Measurements from ENCODE around the gene OLFM1.
"Not testable (repeated sequence)": the region's sequence is repeated elsewhere in the genome, so short reads cannot be mapped to it uniquely, and the experiment has no call there.

The OLFM1 gene

GRCh38 chr9:135162599-135162998 is 75.1 kb downstream of the OLFM1 start:
- H3K36me3 ChIP-seq (ENCODE audit: control insufficient read depth in 1 of 2, insufficient read depth in 2 of 2, low read length in 2 of 2); H3K4me1 ChIP-seq (ENCODE audit: control insufficient read depth in 1 of 2, insufficient read depth in 2 of 2, low read length in 2 of 2); H3K27ac ChIP-seq (ENCODE audit: low read depth, low read length); H3K4me3 ChIP-seq (ENCODE audit: low read depth in 1 of 2, low read length in 2 of 2); H3K27me3 ChIP-seq (ENCODE audit: control insufficient read depth in 1 of 2, insufficient read depth in 2 of 2, low read length in 2 of 2); H3K9ac ChIP-seq (ENCODE audit: low read depth in 1 of 2, low read length in 2 of 2); H3K9me3 ChIP-seq (ENCODE audit: control insufficient read depth in 1 of 2, low read length in 2 of 2): not testable (repeated sequence)

- Histone ChIP-seq H3K27me3 (ENCODE audit: control insufficient read depth in 1 of 2, insufficient read depth in 2 of 2, low read length in 2 of 2) (no peaks in the 10 kb centered on the region), H3K9ac (ENCODE audit: low read depth in 1 of 2, low read length in 2 of 2) (no peak overlapping the region), H3K9me3 (ENCODE audit: control insufficient read depth in 1 of 2, low read length in 2 of 2) (no peaks in the 10 kb centered on the region), H3K36me3 (ENCODE audit: control insufficient read depth in 1 of 2, insufficient read depth in 2 of 2, low read length in 2 of 2) (no peaks in the 10 kb centered on the region), H3K4me3 (ENCODE audit: low read depth in 1 of 2, low read length in 2 of 2) (no peak overlapping the region), H3K27ac (ENCODE audit: low read depth, low read length) (no peak overlapping the region), H3K4me1 (ENCODE audit: control insufficient read depth in 1 of 2, insufficient read depth in 2 of 2, low read length in 2 of 2) (no peaks in the 10 kb centered on the region)
Measured at GRCh38 chr9:135163023-135163780, 75.7 kb downstream of the OLFM1 start.

GRCh38 chr9:135164036-135164435 is 76.6 kb downstream of the OLFM1 start:
- Histone ChIP-seq H3K36me3 (ENCODE audit: control insufficient read depth in 1 of 2, insufficient read depth in 2 of 2, low read length in 2 of 2) (no peaks in the 10 kb centered on the region), H3K27me3 (ENCODE audit: control insufficient read depth in 1 of 2, insufficient read depth in 2 of 2, low read length in 2 of 2) (no peaks in the 10 kb centered on the region), H3K4me1 (ENCODE audit: control insufficient read depth in 1 of 2, insufficient read depth in 2 of 2, low read length in 2 of 2) (no peaks in the 10 kb centered on the region), H3K27ac (ENCODE audit: low read depth, low read length) (no peak overlapping the region), H3K4me3 (ENCODE audit: low read depth in 1 of 2, low read length in 2 of 2) (no peak overlapping the region), H3K9ac (ENCODE audit: low read depth in 1 of 2, low read length in 2 of 2) (no peak overlapping the region), H3K9me3 (ENCODE audit: control insufficient read depth in 1 of 2, low read length in 2 of 2) (no peaks in the 10 kb centered on the region)

- H3K27me3 ChIP-seq (ENCODE audit: control insufficient read depth in 1 of 2, insufficient read depth in 2 of 2, low read length in 2 of 2), result no peaks in the 10 kb centered on the region
- H3K4me3 ChIP-seq (ENCODE audit: low read depth in 1 of 2, low read length in 2 of 2), result no peak overlapping the region
- no peaks in the 10 kb centered on the region for H3K9me3 ChIP-seq (ENCODE audit: control insufficient read depth in 1 of 2, low read length in 2 of 2)
- H3K27ac ChIP-seq (ENCODE audit: low read depth, low read length), result no peak overlapping the region
- H3K36me3 ChIP-seq (ENCODE audit: control insufficient read depth in 1 of 2, insufficient read depth in 2 of 2, low read length in 2 of 2), result no peaks in the 10 kb centered on the region
- H3K9ac ChIP-seq (ENCODE audit: low read depth in 1 of 2, low read length in 2 of 2), result no peak overlapping the region
- H3K4me1 ChIP-seq (ENCODE audit: control insufficient read depth in 1 of 2, insufficient read depth in 2 of 2, low read length in 2 of 2), result no peaks in the 10 kb centered on the region
Measured at GRCh38 chr9:135165003-135165711, 77.7 kb downstream of the OLFM1 start.

GRCh38 chr9:135165756-135166519 is 78.5 kb downstream of the OLFM1 start:
- H3K27ac ChIP-seq (ENCODE audit: low read depth, low read length), result no peak overlapping the region

GRCh38 chr9:135166565-135166964 is 79.1 kb downstream of the OLFM1 start:
- Histone ChIP-seq H3K9ac (ENCODE audit: low read depth in 1 of 2, low read length in 2 of 2) (no peak overlapping the region), H3K36me3 (ENCODE audit: control insufficient read depth in 1 of 2, insufficient read depth in 2 of 2, low read length in 2 of 2) (no peaks in the 10 kb centered on the region), H3K9me3 (ENCODE audit: control insufficient read depth in 1 of 2, low read length in 2 of 2) (no peaks in the 10 kb centered on the region), H3K27me3 (ENCODE audit: control insufficient read depth in 1 of 2, insufficient read depth in 2 of 2, low read length in 2 of 2) (no peaks in the 10 kb centered on the region), H3K4me3 (ENCODE audit: low read depth in 1 of 2, low read length in 2 of 2) (no peak overlapping the region), H3K4me1 (ENCODE audit: control insufficient read depth in 1 of 2, insufficient read depth in 2 of 2, low read length in 2 of 2) (no peaks in the 10 kb centered on the region), H3K27ac (ENCODE audit: low read depth, low read length) (no peak overlapping the region)

More at GRCh38 chr9:135165756-135166519, 78.5 kb downstream of the OLFM1 start:
- Histone ChIP-seq H3K4me1 (ENCODE audit: control insufficient read depth in 1 of 2, insufficient read depth in 2 of 2, low read length in 2 of 2) (no peaks in the 10 kb centered on the region), H3K36me3 (ENCODE audit: control insufficient read depth in 1 of 2, insufficient read depth in 2 of 2, low read length in 2 of 2) (no peaks in the 10 kb centered on the region), H3K9me3 (ENCODE audit: control insufficient read depth in 1 of 2, low read length in 2 of 2) (no peaks in the 10 kb centered on the region), H3K27me3 (ENCODE audit: control insufficient read depth in 1 of 2, insufficient read depth in 2 of 2, low read length in 2 of 2) (no peaks in the 10 kb centered on the region), H3K9ac (ENCODE audit: low read depth in 1 of 2, low read length in 2 of 2) (no peak overlapping the region), H3K4me3 (ENCODE audit: low read depth in 1 of 2, low read length in 2 of 2) (no peak overlapping the region)

- no peaks in the 10 kb centered on the region for H3K27me3 ChIP-seq (ENCODE audit: control insufficient read depth in 1 of 2, insufficient read depth in 2 of 2, low read length in 2 of 2)
Measured at GRCh38 chr9:135167356-135167755, 79.9 kb downstream of the OLFM1 start.

GRCh38 chr9:135167849-135168655 is 80.6 kb downstream of the OLFM1 start:
- no peaks in the 10 kb centered on the region for H3K4me1 ChIP-seq (ENCODE audit: control insufficient read depth in 1 of 2, insufficient read depth in 2 of 2, low read length in 2 of 2)
- H3K4me3 ChIP-seq (ENCODE audit: low read depth in 1 of 2, low read length in 2 of 2), result no peak overlapping the region
- H3K27ac ChIP-seq (ENCODE audit: low read depth, low read length), result no peak overlapping the region
- H3K9me3 ChIP-seq (ENCODE audit: control insufficient read depth in 1 of 2, low read length in 2 of 2), result no peaks in the 10 kb centered on the region
- no peaks in the 10 kb centered on the region for H3K27me3 ChIP-seq (ENCODE audit: control insufficient read depth in 1 of 2, insufficient read depth in 2 of 2, low read length in 2 of 2)
- no peaks in the 10 kb centered on the region for H3K36me3 ChIP-seq (ENCODE audit: control insufficient read depth in 1 of 2, insufficient read depth in 2 of 2, low read length in 2 of 2)
- no peak overlapping the region for H3K9ac ChIP-seq (ENCODE audit: low read depth in 1 of 2, low read length in 2 of 2)

More at GRCh38 chr9:135167356-135167755, 79.9 kb downstream of the OLFM1 start:
- H3K4me3 ChIP-seq (ENCODE audit: low read depth in 1 of 2, low read length in 2 of 2), result no peak overlapping the region
- H3K27ac ChIP-seq (ENCODE audit: low read depth, low read length), result no peak overlapping the region
- H3K9me3 ChIP-seq (ENCODE audit: control insufficient read depth in 1 of 2, low read length in 2 of 2), result no peaks in the 10 kb centered on the region
- H3K9ac ChIP-seq (ENCODE audit: low read depth in 1 of 2, low read length in 2 of 2), result no peak overlapping the region
- no peaks in the 10 kb centered on the region for H3K36me3 ChIP-seq (ENCODE audit: control insufficient read depth in 1 of 2, insufficient read depth in 2 of 2, low read length in 2 of 2)
- no peaks in the 10 kb centered on the region for H3K4me1 ChIP-seq (ENCODE audit: control insufficient read depth in 1 of 2, insufficient read depth in 2 of 2, low read length in 2 of 2)

- Histone ChIP-seq H3K27ac (ENCODE audit: low read depth, low read length) (no peak overlapping the region), H3K9ac (ENCODE audit: low read depth in 1 of 2, low read length in 2 of 2) (no peak overlapping the region), H3K9me3 (ENCODE audit: control insufficient read depth in 1 of 2, low read length in 2 of 2) (no peaks in the 10 kb centered on the region), H3K27me3 (ENCODE audit: control insufficient read depth in 1 of 2, insufficient read depth in 2 of 2, low read length in 2 of 2) (no peaks in the 10 kb centered on the region), H3K36me3 (ENCODE audit: control insufficient read depth in 1 of 2, insufficient read depth in 2 of 2, low read length in 2 of 2) (no peaks in the 10 kb centered on the region), H3K4me1 (ENCODE audit: control insufficient read depth in 1 of 2, insufficient read depth in 2 of 2, low read length in 2 of 2) (no peaks in the 10 kb centered on the region), H3K4me3 (ENCODE audit: low read depth in 1 of 2, low read length in 2 of 2) (no peak overlapping the region)
Measured at GRCh38 chr9:135169709-135170226, 82.3 kb downstream of the OLFM1 start.
